ENCODE measurements around the gene TRPM3.

TRPM3 gene

DNA sequence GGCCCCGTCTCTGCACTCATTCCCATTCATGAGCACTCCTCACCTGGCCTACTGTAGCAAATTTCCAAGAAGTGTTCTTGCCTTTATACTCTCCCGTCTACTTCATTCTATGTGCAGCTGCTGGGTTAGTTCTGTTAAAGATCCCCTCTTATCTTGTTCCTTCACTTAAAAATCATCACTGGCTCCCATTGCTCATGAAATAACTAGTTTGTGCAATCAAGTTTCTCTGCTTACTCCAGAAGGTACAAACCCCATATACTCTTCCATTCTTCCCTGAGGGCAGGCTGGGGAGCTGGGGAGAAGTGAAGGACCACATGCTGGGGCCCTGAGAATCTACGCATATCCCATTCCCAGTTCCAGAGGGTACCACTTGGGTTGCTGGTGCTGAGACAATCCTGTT, 622.6 kb downstream of the TRPM3 start:
- no peak for DNase-seq

DNA sequence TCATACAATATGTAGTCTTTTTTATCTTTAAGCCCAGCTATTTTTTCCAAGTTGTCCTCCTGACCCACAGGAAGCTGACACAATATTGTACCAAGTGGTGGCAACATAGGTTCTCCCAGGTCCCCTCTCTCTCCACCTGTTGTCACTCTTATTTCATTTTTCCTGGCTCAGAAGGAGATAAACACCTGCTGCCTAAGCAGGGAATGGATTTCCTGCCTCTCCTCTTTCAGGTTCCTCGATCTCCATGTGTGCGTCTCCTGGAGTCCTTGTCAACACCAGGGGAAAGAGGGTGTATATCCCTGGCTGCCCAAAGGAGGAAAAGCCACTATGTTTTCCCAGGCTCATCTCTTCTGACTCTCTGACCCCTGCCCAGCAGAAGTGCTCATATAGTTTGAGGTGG, 625.2 kb downstream of the TRPM3 start:
- no peak for DNase-seq

DNA sequence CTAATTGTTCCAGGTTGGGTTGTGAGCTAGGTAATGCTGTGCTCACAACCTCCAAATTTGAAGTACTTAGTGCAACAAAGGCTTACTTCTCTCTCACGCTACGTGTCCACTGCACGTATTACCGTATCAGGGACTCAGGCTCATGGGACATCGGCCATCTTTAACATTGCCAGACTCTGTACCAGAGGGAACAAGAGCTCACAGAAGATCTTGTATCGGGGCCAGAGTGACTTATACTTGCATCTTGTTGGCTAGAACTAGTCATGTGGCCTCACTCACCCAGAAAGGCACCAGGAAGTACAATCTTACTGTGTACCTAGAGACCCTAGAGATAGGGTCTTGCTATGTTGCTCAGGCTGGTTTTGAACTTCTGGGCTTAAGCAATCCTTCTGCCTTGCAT, 625.9 kb downstream of the TRPM3 start:
- no peak for DNase-seq

DNA sequence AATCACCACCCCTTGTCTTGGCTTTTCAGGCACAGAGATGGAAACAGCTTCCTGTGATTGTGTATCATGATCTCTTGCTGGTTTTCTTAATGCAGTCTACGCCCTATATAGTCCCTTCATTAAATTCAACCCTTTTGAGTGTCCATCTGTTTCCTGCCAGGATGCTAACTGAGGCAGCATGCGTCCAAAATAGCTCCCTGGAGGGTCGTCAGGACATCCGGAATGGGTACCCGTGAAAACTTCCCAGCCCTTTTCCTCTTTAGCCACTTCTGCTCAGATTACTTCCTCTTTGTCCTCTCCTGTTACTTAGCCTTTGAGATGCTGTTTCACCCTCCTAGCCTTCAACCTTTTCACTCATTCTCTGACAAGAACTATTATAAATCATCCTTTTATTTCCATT, 627.2 kb downstream of the TRPM3 start:
- DNase-seq, result no peak

DNA sequence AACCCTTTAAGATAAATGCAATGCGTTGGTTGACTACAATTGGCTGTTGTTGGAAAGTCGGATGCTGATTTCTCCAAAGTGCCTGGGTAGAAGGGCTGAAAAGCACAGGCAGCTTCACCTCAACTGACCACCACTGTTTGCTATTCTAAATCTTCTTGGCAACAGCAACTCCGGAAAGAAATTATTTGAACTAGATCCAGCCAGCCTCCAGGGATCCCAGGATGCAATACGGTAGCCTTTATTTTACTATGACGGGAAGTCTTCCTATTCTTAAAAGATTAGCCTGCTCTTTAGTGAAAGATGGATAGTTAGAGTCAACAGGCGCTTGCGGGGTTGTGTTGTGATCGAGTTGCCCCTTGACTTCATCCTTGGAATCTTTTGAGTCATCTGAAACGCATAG, 628.4 kb downstream of the TRPM3 start:
- DNase-seq, result no peak

DNA sequence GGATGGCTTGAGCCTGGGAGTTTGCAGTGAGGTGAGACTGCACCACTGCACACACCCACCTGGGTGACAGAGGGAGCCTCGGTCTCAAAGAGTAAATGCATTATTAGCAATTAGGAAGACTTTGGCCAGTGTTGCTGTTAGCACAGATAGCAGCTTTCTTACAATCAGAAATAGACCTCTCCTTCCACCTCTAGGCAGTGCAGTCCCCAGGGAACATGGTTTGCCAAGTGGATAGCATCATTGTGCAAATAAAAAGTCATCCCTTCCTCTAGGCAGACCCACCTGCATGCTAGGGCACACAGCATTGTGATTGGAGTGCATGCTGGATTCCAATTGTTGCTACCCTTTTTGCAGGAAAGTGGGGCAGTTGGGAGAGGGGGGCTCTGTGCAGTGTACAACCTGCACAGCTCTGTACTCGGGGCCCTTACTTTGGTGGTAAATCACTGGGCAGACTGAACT, 629.1 kb downstream of the TRPM3 start:
- no peak for DNase-seq

DNA sequence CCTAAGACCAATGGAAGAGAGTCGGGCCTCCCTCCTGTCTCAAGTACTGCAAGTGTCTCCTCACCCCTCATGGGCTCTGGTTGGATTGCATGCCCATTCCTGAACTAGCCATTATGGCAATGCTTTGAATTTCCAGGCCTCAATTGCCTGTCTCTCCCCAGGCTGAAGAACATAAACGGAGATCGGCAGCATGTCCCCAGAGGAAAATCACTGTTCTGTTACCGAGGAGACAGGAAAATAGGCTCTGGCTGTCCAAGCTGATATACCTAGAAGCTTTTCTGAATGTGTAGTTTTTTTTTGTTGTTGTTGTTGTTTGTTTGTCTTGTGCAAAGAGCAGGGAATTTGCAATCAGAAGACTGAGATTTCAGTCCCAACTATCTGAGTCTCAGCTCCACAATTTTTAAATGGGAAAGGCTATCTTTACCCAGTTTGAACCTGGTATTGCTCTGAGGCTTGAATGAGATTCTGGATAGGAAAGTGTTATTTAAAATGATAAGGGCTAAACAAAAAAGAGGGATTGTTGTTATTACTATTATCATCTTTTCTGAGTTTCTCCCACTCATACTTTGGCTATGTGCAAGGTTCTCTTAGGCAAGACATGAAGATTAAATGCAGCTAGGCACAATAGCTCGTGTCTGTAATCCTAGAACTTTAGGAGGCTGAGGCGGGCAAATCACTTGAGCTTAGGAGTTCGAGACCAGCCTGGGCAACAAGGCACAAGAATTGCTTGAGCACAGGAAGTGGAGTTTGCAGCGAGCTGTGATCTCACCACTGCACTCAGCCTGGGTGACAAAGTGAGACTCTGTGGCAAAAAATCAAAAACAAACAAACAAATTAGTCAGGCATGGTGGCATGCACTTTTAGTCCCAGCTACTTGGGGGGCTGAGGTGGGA, 629.7 kb downstream of the TRPM3 start:
- no peak for DNase-seq

DNA sequence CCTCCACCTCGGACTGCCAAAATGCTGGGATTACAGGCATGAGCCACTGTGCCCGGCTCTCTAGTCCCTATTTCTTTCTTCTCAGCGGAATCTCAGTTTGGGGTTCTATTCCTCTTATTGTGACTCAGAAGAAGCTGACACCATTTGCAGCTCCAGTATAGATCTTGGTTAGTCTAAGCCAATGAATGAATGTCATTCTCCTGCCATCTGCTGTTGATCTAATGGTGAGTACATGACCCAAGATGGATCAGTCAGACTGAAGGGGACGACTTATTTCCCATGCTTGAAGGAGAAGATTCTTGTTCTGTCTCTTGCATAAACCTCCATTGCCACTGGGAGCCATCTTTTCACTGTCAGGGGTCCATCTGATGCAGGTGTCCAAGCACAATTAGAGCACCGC, 630.9 kb downstream of the TRPM3 start:
- no peak for DNase-seq

DNA sequence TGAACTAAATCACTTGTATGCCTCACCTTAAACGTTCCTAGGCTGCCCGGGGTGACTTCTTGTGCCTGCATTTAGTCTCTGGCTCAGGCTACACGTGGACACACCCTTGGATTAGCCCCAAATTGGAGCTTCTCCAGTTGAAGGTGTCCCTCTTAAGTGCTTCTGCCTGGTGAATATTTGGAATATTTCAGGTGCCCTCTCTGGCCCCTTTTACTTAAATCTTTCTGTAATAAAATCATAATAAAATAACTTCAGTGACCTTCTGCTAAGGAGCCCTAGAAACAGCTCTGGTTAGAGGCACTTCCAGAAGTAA, 632.7 kb downstream of the TRPM3 start:
- DNase-seq, result no peak

DNA sequence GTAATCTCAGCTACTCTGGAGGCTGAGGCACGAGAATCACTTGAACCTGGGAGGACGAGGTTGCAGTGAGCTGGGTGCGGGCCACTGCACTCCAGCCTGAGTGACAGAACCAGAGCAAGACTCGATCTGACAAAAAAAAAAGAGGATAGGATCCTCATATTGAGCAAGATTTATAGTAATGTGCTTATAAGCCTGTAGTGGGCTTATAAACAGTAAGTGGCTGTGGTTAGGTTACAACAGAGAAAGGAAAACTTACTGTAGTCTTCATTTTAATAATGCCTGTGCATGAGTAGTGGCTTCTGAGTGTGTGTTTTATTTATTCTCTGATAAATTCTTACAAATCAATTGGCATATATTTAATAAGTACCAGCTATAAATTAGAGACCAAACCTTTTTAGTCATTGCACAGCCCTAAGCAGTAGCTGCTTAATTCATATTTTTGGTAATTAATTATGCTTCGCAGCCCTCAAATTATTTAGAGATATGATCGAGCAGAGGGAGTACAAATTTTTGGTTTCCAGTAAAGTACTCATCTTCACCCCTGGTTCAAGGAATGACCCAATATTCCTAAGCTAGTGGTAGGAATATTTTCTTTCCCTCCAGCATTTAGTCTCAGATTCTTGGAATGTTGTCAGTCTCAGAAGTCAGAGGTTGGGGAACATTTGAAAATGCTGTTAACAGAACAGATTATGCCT, 633.2 kb downstream of the TRPM3 start:
- DNase-seq, result no peak

DNA sequence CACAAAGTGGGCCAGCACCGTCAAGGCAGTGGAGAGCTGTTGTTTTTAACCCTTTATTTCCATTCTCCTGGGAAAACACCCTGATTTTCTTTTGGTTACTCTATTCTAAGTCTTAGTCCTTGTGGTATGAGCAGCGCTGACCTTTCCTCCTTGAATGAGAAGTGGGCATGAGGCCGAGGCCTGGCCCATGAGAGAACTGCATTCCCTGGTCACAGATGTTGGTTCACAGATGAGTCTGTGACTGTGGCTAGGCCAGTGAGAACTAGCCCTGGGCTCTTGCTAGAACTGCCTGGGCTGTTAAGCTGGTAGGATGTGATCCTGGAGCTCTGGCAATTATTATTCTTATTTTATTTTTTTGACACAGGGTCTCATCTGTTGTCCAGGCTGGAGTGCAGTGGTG, 635.3 kb downstream of the TRPM3 start:
- no peak for DNase-seq

DNA sequence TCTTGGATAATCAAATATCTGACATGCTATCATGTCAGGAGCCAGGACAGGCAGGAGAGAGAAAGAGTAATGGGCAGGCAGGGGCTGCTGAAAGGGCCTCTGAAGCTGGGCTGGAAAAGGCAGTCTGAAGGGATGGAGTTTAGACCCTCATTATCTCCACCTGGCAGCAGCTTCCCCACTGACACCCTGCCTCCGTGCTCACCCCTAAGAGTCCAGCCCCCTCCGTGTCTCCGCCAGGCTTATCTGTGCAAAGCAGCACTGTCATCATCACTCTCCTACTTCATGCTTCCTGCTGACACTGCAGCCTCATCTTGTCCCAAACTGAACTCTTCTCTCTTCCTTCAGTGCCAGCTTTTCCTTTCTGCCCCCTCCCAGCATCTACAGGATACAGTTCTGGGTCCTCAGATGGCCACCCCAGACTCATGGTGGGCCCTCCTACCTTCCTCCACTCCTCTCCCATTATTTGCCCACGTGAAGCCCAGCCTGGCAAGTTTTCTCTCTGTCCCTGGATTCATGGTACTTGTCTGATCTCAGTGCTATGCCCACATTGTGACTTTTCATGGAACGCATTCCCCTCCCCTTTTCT, 636.1 kb downstream of the TRPM3 start:
- no peak for DNase-seq

DNA sequence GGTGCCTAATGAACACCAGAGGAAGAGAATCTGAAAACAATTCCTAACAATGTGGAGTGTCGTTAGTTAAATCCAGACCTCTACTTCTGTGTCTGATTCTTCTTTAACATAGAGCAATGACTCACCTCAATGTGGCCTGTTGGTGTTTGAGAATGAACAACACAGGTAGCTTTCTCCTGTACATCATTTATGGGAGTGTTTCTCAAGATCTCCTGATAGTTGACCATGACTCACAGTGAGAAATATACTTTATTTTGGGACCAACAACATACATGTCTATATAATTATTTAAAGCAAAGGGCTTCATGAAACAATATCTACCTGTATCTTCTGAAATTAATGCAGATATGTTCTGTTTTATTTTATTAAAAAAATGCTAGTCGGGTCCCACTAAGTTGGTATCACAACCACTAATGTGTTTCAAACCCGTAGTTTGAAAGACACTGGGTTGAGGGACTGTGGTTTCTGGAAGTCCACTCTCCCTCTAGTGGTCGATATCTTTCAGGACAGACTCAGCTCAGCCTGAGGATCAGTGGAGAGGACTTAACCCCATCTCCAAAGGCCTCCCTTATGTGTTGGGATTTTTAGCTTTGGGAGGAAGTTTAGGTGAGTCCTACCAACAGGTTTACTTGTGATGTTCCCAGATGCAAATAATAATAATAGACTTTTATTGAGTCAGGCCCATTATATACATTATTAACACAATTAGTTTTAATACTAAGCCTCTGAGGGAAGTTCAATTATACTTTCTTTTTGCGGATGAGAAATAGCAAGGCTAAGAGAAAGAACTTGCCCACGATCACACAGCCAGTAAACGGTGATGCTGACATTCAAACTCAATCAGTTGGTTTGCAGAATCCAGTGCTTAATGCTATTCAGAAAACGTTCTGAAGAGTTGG, 636.9 kb downstream of the TRPM3 start:
- no peak for DNase-seq

DNA sequence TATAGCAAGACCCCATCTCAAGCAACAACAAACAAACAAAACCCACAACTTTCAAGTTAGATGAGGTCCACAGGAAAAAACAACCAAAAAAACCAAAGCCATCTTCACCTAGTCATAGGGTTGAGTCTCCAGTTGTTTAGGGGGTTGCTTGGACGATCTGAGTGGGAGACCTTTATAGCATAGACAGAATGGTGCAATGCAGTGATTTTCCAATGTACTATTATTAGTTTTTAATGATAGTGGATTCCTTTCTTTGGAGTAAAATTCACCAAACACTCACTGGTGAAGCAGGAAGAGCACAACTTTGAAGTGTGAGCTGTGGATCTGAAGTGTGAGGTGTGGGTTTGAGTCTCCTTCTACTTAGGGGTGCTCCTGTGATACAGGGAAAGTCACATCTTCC, 640.0 kb downstream of the TRPM3 start:
- no peak for DNase-seq

DNA sequence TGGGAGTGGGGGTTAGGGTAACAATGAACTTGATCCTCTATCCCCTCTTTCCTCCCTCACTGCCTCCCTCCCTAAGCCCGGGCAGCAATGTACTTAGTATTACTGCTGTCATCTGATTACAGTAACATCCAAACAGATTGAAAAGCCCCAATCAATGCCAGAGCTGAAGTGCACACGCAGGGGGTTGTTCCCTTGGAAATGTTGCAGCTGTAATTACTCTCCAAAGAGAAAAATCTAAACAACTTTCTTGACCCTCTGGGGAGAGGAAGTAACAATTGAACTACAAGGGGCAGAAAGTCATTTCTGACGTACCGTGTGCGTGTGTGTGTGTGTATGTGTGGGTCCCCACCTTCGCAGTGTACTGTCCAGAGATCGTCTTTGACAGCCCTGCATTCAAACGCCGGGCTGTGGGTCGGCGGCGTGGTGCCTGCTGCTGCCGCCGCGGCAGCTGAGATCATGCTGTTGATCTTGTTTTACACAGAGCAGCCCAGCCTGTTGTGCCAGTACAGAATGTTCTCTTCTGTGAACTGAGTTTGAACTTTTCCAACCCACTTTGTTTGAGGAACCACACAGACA, 640.9 kb downstream of the TRPM3 start:
- no peak for DNase-seq

DNA sequence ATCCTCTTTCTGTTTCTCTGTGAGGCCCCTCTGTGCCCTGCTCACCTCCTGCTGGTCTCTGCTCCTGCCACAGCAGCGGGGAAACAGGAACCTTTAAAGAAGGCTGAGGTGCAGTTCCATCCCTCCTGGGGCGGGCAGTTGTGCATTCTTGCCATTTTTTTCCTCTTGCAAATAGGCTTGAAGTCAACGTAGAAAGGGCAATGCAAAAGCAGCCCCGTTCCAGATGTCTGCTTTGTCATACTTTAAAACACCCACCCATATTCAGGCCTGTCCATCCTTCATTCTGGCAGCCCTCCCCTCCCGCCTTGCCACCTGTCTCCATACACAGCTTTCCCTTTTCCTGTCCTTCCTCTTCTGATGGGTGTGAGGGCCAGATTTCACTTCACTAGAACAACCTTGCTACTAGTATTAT, 641.5 kb downstream of the TRPM3 start:
- DNase-seq, result no peak

All from stimulated activated CD4-positive, alpha-beta T cell treated with anti-CD3 and anti-CD28 coated beads, Interleukin-1b, Interleukin-23, amount 100 ng/mL, for 48 hours (primary cell).